Fibroblast of lung (primary cell): ENCODE measurements around the gene TSPAN31.

ENCODE experiments used
- CTCF ChIP-seq, 2 donors: IDR thresholded peaks in 1 of 2; conservative IDR thresholded peaks in 1 of 2; 1 replicate in 1 of 2; 2 replicates in 1 of 2; pipeline ENCODE4 v1.5.1; 2011 to 2012; ENCODE audit warnings: low read length in 2 of 2, control low read depth in 1 of 2, inconsistent platforms in 1 of 2, low read depth in 1 of 2, mild to moderate bottlenecking in 1 of 2
- EZH2 ChIP-seq: IDR thresholded peaks from 2 replicates; pipeline ENCODE4 v1.5.1; 2012; ENCODE audit warnings: low read length, control low read depth, mild to moderate bottlenecking; ENCODE audit errors: missing control alignments

- TF ChIP-seq CTCF (conservative IDR thresholded peaks at IDR 0.05 in 1 of 2, IDR thresholded peaks at IDR 0.05 in 1 of 2; ENCODE audit: low read depth in 1 of 2, low read length in 2 of 2) (no peak), EZH2 (no peak)
Observed at GRCh38 chr12:57776247-57776587, 31.4 kb downstream of the TSPAN31 start.
